GM12878 (cell line): ENCODE data around the gene PRCD. TPM values are rescaled to one million over a fixed set of nuclear protein-coding genes. Genes with fewer than 3 reads are reported as not detected.

ENCODE experiments used
- ATAC-seq: fragments of 200-7000 bp; cut with Tn5 transposase; 3 replicates; pipeline ENCODE4 v1.9.1; 2020; ENCODE audit warnings: mild to moderate bottlenecking, moderate library complexity
- BruUV-seq: library from RNA; stranded (reverse); fragments of 400-500 nt; replicated peaks from 2 replicates; lab custom pipeline; 2021; lab: Mats Ljungman, UMichigan
- CTCF ChIA-PET: fragments of 300-600 bp; sonication (Branson Sonifier 250); formaldehyde crosslinking; extraction: SDS; loops from one replicate; lab custom pipeline; 2021; ENCODE audit warnings: inconsistent platforms; lab: Yijun Ruan, JAX
- POLR2A ChIA-PET: fragments of 350-600 bp; formaldehyde crosslinking; extraction: SDS; loops from one replicate; lab custom pipeline; 2021; ENCODE audit warnings: inconsistent platforms; lab: Charles Lee
- RAD21 ChIA-PET: fragments of 300-600 bp; sonication (Branson Sonifier 250); formaldehyde crosslinking; loops from one replicate; lab custom pipeline; 2023; ENCODE audit warnings: antibody characterized with exemption; ENCODE audit not compliant: unreplicated experiment; lab: Charles Lee
- SMC1A ChIA-PET: fragments of 300-600 bp; sonication (Branson Sonifier 250); formaldehyde crosslinking; loops from one replicate; lab custom pipeline; 2023; ENCODE audit not compliant: unreplicated experiment, uncharacterized antibody; lab: Charles Lee
- DNase-seq: peaks from one replicate; pipeline ENCODE4 v3.0.0-alpha.2; 2011; ENCODE audit warnings: low read depth, low spot score
- FAIRE-seq: peaks from 3 replicates; lab custom pipeline; 2011; peaks lifted over from hg19 to GRCh38; lab: Jason Lieb, UNC
- H2AFZ ChIP-seq: 2 replicates; pipeline ENCODE4 v1.6.0; 2011; ENCODE audit warnings: low read depth, low read length, control low read depth; ENCODE audit not compliant: control insufficient read depth
- H3K27ac ChIP-seq: 2 replicates; pipeline ENCODE4 v1.5.1; 2011; ENCODE audit warnings: control low read depth; ENCODE audit not compliant: control insufficient read depth, insufficient read depth
- H3K27me3 ChIP-seq, 2 experiments: replicated peaks in 1 of 2; 2 replicates each; pipeline versions ENCODE4 v1.6.0 to v1.6.1; 2011; ENCODE audit warnings: low read length in 1 of 2; ENCODE audit not compliant: control insufficient read depth in 2 of 2, insufficient read depth in 2 of 2
- H3K36me3 ChIP-seq, 2 experiments: 2 replicates each; pipeline ENCODE4 v1.5.1; 2011; ENCODE audit warnings: low read length in 1 of 2; ENCODE audit not compliant: control insufficient read depth in 2 of 2, insufficient read depth in 2 of 2
- H3K4me1 ChIP-seq: 2 replicates; pipeline ENCODE4 v1.6.1; 2011; ENCODE audit warnings: mild to moderate bottlenecking, low read length, moderate library complexity, mixed read lengths; ENCODE audit not compliant: control insufficient read depth, insufficient read depth
- H3K4me2 ChIP-seq: 2 replicates; pipeline ENCODE4 v1.6.0; 2011; ENCODE audit warnings: control low read depth; ENCODE audit not compliant: control insufficient read depth, insufficient read depth
- H3K4me3 ChIP-seq: fragments of 200-600 bp; sonication (generic); 2 replicates; pipeline ENCODE4 v1.5.1; 2016
- H3K79me2 ChIP-seq: 2 replicates; pipeline ENCODE4 v1.6.0; 2011; ENCODE audit warnings: low read length; ENCODE audit not compliant: control insufficient read depth, insufficient read depth
- H3K9ac ChIP-seq: 2 replicates; pipeline ENCODE4 v1.8.0; 2011; ENCODE audit warnings: low read length, control low read depth, mixed read lengths; ENCODE audit not compliant: control insufficient read depth, insufficient read depth
- H3K9me3 ChIP-seq: replicated peaks from 3 replicates; pipeline ENCODE4 v1.5.1; 2011; ENCODE audit warnings: mild to moderate bottlenecking, low read length; ENCODE audit not compliant: control insufficient read depth, insufficient read depth
- H4K20me1 ChIP-seq: 2 replicates; pipeline ENCODE4 v1.6.0; 2011; ENCODE audit not compliant: control insufficient read depth, insufficient read depth
- JUNB ChIP-seq: IDR thresholded peaks from 2 replicates; pipeline ENCODE4 v1.6.1; 2016; ENCODE audit warnings: antibody characterized with exemption, mild to moderate bottlenecking
- SMAD5 ChIP-seq: IDR thresholded peaks from 2 replicates; pipeline ENCODE4 v1.6.1; 2016; ENCODE audit warnings: antibody characterized with exemption, low read depth
- STAT1 ChIP-seq: fragments of 450-650 bp; conservative IDR thresholded peaks from 2 replicates; pipeline ENCODE4 v1.6.1; 2014; ENCODE audit warnings: antibody characterized with exemption, mild to moderate bottlenecking
- TAF1 ChIP-seq: IDR thresholded peaks from 2 replicates; pipeline ENCODE4 v1.6.1; 2011; ENCODE audit warnings: mild to moderate bottlenecking, low read depth, low read length, borderline replicate concordance
- ZBED1 ChIP-seq: IDR thresholded peaks from 2 replicates; pipeline ENCODE4 v1.6.1; 2016; ENCODE audit warnings: borderline replicate concordance
- WGBS: methylation state at CpG from one replicate; pipeline ENCODE4 v1.1.6; 2016; ENCODE audit warnings: low lambda C conversion rate; ENCODE audit not compliant: insufficient replicate concordance, insufficient coverage; ENCODE audit errors: missing lambda C conversion rate; 5-methylcytosine and 5-hydroxymethylcytosine counted together
- in situ Hi-C: fragments of 300-500 bp; cut with MboI; formaldehyde crosslinking; loops from 9 replicates; pipeline ENCODE4 v1.14.3; 2018; ENCODE audit warnings: mixed read lengths
- intact Hi-C: fragments of 100-400 bp; cut with micrococcal nuclease; formaldehyde crosslinking; loops from one replicate; pipeline ENCODE4 v1.14.2; 2022; ENCODE audit not compliant: unreplicated experiment
- polyA plus RNA-seq, 11 experiments: library from polyadenylated mRNA; depleted of rRNA in 4 of 11; unstranded in 6 of 11; stranded (reverse) in 5 of 11; fragments of >200 nt; fragmentation: Nextera tagmentation in 4 of 11; fragmentation: Illumina TruSeq in 1 of 11; extraction: Ambion mirVana in 4 of 11; extraction: Trizol in 1 of 11; gene quantifications; 1 replicate in 1 of 11; 2 replicates in 10 of 11; pipeline versions ENCODE4 v1.2.1 to v1.2.3, GENCODE V29; 2011 to 2016; ENCODE audit warnings: inconsistent platforms in 2 of 11, missing spikeins in 2 of 11, low read depth in 1 of 11
- total RNA-seq, 4 experiments: library from RNA; depleted of rRNA in 3 of 4; stranded (reverse); fragments of >200 nt in 3 of 4; fragmentation: Illumina TruSeq in 1 of 4; extraction: Trizol in 1 of 4; gene quantifications; 2 replicates each; pipeline versions ENCODE4 v1.2.1 to v1.2.3, GENCODE V29; 2013 to 2021
- TF ChIP-seq, protein P1 (sequence below): IDR thresholded peaks from 2 replicates; pipeline ENCODE4 v1.6.1; 2012; ENCODE audit warnings: mild to moderate bottlenecking, low read depth, low read length
- TF ChIP-seq, protein P2 (sequence below): fragments of 450-650 bp; IDR thresholded peaks from 2 replicates; pipeline ENCODE4 v1.6.1; 2017; ENCODE audit warnings: mild to moderate bottlenecking, moderate library complexity
- TF ChIP-seq, protein P3 (sequence below): fragments of 450-650 bp; IDR thresholded peaks from 2 replicates; pipeline ENCODE4 v1.6.1; 2016; ENCODE audit warnings: mild to moderate bottlenecking

Gene PRCD
- total and polyA plus RNA-seq, 10 of the 15 experiments (the other 5 are each of a cell fraction or from before 2014, with no cell fraction given): 0.18 to 0.95 (median 0.34) TPM; not detected in 4

DNA sequence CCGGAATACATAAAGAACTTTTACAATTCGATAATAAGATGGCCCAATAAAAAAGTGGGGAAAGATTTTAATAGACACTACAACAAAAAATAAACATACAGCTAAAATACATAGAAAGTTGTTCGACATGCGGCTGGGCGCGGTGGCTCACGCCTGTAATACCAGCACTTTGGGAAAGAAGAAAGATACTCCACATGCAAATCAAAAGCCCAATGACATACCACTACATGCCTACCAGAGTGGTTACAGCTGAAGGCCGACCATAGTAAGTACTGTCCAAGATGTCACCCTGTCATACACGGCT lies 9.3 kb downstream of the PRCD start (continued):
- TF ChIP-seq, protein P1, sequence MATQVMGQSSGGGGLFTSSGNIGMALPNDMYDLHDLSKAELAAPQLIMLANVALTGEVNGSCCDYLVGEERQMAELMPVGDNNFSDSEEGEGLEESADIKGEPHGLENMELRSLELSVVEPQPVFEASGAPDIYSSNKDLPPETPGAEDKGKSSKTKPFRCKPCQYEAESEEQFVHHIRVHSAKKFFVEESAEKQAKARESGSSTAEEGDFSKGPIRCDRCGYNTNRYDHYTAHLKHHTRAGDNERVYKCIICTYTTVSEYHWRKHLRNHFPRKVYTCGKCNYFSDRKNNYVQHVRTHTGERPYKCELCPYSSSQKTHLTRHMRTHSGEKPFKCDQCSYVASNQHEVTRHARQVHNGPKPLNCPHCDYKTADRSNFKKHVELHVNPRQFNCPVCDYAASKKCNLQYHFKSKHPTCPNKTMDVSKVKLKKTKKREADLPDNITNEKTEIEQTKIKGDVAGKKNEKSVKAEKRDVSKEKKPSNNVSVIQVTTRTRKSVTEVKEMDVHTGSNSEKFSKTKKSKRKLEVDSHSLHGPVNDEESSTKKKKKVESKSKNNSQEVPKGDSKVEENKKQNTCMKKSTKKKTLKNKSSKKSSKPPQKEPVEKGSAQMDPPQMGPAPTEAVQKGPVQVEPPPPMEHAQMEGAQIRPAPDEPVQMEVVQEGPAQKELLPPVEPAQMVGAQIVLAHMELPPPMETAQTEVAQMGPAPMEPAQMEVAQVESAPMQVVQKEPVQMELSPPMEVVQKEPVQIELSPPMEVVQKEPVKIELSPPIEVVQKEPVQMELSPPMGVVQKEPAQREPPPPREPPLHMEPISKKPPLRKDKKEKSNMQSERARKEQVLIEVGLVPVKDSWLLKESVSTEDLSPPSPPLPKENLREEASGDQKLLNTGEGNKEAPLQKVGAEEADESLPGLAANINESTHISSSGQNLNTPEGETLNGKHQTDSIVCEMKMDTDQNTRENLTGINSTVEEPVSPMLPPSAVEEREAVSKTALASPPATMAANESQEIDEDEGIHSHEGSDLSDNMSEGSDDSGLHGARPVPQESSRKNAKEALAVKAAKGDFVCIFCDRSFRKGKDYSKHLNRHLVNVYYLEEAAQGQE: no peak

DNA sequence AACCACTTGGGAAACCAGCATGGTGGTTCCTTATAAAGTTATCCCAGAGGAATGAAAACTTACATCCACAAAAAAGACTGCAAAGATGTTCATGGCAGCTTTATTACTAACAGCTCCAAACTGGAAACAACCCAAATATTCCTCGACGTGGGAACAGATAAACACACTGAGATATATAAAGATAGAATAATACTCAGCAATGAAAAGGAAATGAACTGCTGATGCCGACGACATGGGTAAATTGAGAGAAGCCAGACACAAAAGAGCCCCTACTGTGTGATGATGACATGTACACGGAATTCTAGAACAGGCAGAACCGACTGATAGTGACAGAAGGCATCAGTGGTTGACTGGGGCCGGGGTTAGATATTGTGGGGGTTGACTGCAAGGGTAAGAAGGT lies 9.7 kb downstream of the PRCD start:
- Histone ChIP-seq H3K4me1 (no peaks in the 10 kb centered on the region; the same call in 1 of the 2 replicates), H2AFZ (no peak overlapping the region), H3K79me2 (no peaks in the 10 kb centered on the region), H3K4me2 (no peak overlapping the region; the same call in 1 of the 2 replicates), H3K27me3 (no peaks in the 10 kb centered on the region), H3K9ac (no peak overlapping the region), H4K20me1 (no peaks in the 10 kb centered on the region), H3K27ac (no peak overlapping the region)
- no peak for ATAC-seq
- FAIRE-seq: no peak
- CTCF ChIA-PET: interaction anchor here (1.0 to 2.4 kb wide), 7 partner anchors 13 to 132 kb away, joined by 3 to 19 read pairs (median 4); no protein-coding TSS in a partner anchor
- WGBS: 61% methylated on average over 7 of the region's 7 CpGs
- POLR2A ChIA-PET: interaction anchor here (1.0 kb wide), 1 partner anchor 10 kb away, joined by 3 read pairs; no protein-coding TSS in a partner anchor
- no TSS peak for BruUV-seq
- RAD21 ChIA-PET: interaction anchor here (1.0 to 2.5 kb wide), 4 partner anchors 9 to 25 kb away, joined by 3 to 15 read pairs (median 3); no protein-coding TSS in a partner anchor
- in situ Hi-C loops: no loop called here
- TF ChIP-seq, protein P2, sequence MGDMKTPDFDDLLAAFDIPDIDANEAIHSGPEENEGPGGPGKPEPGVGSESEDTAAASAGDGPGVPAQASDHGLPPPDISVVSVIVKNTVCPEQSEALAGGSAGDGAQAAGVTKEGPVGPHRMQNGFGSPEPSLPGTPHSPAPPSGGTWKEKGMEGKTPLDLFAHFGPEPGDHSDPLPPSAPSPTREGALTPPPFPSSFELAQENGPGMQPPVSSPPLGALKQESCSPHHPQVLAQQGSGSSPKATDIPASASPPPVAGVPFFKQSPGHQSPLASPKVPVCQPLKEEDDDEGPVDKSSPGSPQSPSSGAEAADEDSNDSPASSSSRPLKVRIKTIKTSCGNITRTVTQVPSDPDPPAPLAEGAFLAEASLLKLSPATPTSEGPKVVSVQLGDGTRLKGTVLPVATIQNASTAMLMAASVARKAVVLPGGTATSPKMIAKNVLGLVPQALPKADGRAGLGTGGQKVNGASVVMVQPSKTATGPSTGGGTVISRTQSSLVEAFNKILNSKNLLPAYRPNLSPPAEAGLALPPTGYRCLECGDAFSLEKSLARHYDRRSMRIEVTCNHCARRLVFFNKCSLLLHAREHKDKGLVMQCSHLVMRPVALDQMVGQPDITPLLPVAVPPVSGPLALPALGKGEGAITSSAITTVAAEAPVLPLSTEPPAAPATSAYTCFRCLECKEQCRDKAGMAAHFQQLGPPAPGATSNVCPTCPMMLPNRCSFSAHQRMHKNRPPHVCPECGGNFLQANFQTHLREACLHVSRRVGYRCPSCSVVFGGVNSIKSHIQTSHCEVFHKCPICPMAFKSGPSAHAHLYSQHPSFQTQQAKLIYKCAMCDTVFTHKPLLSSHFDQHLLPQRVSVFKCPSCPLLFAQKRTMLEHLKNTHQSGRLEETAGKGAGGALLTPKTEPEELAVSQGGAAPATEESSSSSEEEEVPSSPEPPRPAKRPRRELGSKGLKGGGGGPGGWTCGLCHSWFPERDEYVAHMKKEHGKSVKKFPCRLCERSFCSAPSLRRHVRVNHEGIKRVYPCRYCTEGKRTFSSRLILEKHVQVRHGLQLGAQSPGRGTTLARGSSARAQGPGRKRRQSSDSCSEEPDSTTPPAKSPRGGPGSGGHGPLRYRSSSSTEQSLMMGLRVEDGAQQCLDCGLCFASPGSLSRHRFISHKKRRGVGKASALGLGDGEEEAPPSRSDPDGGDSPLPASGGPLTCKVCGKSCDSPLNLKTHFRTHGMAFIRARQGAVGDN: no peak
- TF ChIP-seq STAT1: no peak
- TF ChIP-seq, protein P3, sequence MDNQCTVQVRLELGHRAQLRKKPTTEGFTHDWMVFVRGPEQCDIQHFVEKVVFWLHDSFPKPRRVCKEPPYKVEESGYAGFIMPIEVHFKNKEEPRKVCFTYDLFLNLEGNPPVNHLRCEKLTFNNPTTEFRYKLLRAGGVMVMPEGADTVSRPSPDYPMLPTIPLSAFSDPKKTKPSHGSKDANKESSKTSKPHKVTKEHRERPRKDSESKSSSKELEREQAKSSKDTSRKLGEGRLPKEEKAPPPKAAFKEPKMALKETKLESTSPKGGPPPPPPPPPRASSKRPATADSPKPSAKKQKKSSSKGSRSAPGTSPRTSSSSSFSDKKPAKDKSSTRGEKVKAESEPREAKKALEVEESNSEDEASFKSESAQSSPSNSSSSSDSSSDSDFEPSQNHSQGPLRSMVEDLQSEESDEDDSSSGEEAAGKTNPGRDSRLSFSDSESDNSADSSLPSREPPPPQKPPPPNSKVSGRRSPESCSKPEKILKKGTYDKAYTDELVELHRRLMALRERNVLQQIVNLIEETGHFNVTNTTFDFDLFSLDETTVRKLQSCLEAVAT: no peak
- no peak for TF ChIP-seq ZBED1
- no peak for TF ChIP-seq SMAD5
- no peak for TF ChIP-seq TAF1
- TF ChIP-seq JUNB: no peak
- TF ChIP-seq, all 136 proteins: peak for 0
- H3K4me3 ChIP-seq: no peak overlapping the region
- no peaks in the 10 kb centered on the region; a peak in 1 of 4 replicates for H3K36me3 ChIP-seq
- H3K9me3 ChIP-seq: no peaks in the 10 kb centered on the region
- intact Hi-C loops: no loop called here
- no peak for DNase-seq
- SMC1A ChIA-PET: interaction anchor here (1.2 to 3.9 kb wide), 5 partner anchors 8 to 61 kb away, joined by 3 to 16 read pairs (median 4); no protein-coding TSS in a partner anchor
